22Rv1 (cell line): Measurements from ENCODE around the gene CHRNB1.

ENCODE experiments used
- ZFX ChIP-seq: fragments of 450-650 bp; IDR thresholded peaks from 2 replicates; pipeline ENCODE4 v1.6.1; 2017; ENCODE audit warnings: antibody characterized with exemption, borderline replicate concordance
- TF ChIP-seq, protein P1 (sequence below): fragments of 450-650 bp; IDR thresholded peaks from 2 replicates; pipeline ENCODE4 v1.5.1; 2017; ENCODE audit warnings: mild to moderate bottlenecking

DNA sequence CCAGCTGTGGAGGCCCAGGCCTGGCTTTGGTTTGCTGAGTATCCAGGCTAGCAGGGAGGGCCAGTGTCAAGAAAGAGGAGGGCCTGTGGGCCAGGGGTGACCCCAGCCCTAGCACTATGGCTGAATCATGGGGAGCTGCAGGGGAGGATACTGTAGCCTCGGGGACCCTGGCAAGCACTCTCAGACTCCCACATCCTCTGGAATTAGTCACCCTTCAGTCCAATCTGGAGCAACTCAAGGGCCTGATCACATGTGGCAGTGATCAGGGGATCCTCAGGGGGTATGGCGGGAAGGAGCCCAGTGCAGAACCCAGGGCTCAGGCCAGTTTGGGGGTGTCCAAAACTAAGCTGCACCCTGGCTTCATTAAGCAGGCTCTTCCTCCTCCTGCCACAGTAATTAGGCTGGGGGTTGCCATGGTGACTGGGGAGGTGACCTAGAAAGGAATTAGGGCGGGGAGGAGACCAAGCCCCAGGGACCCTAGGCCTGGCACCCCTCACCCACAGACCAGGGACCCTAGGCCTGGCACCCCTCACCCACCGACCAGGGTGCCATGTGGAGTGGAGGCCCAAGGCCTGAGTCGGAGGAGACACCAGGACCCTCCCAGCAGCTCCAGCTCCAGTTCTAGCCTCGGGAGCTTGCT lies 31.4 kb upstream of the CHRNB1 start:
- TF ChIP-seq, protein P1, sequence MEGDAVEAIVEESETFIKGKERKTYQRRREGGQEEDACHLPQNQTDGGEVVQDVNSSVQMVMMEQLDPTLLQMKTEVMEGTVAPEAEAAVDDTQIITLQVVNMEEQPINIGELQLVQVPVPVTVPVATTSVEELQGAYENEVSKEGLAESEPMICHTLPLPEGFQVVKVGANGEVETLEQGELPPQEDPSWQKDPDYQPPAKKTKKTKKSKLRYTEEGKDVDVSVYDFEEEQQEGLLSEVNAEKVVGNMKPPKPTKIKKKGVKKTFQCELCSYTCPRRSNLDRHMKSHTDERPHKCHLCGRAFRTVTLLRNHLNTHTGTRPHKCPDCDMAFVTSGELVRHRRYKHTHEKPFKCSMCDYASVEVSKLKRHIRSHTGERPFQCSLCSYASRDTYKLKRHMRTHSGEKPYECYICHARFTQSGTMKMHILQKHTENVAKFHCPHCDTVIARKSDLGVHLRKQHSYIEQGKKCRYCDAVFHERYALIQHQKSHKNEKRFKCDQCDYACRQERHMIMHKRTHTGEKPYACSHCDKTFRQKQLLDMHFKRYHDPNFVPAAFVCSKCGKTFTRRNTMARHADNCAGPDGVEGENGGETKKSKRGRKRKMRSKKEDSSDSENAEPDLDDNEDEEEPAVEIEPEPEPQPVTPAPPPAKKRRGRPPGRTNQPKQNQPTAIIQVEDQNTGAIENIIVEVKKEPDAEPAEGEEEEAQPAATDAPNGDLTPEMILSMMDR = no peak
- TF ChIP-seq ZFX = no peak
